Testis (tissue), 2 donors: Measurements from ENCODE around the gene PHACTR3.

Experiments
- POLR2A ChIP-seq: fragments of 450-650 bp; IDR thresholded peaks from one replicate; pipeline ENCODE4 v1.6.1; 2017; ENCODE audit warnings: antibody characterized with exemption, mild to moderate bottlenecking, moderate library complexity
- TF ChIP-seq, protein P1 (sequence below), 3 experiments: fragments of 450-650 bp in 2 of 3; fragments of 200-600 bp in 1 of 3; sonication (generic) in 1 of 3; IDR thresholded peaks; one replicate each; pipeline ENCODE4 v1.5.1; 2016 to 2019; ENCODE audit warnings: antibody characterized with exemption in 3 of 3, mild to moderate bottlenecking in 2 of 3, moderate library complexity in 1 of 3

GRCh38 chr20:59597240-59597639, 7.1 kb upstream of the PHACTR3 start:
- TF ChIP-seq, protein P1, sequence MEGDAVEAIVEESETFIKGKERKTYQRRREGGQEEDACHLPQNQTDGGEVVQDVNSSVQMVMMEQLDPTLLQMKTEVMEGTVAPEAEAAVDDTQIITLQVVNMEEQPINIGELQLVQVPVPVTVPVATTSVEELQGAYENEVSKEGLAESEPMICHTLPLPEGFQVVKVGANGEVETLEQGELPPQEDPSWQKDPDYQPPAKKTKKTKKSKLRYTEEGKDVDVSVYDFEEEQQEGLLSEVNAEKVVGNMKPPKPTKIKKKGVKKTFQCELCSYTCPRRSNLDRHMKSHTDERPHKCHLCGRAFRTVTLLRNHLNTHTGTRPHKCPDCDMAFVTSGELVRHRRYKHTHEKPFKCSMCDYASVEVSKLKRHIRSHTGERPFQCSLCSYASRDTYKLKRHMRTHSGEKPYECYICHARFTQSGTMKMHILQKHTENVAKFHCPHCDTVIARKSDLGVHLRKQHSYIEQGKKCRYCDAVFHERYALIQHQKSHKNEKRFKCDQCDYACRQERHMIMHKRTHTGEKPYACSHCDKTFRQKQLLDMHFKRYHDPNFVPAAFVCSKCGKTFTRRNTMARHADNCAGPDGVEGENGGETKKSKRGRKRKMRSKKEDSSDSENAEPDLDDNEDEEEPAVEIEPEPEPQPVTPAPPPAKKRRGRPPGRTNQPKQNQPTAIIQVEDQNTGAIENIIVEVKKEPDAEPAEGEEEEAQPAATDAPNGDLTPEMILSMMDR (IDR thresholded peaks at IDR 0.05): no peak
- TF ChIP-seq POLR2A: no peak
